Caco-2 (cell line): ENCODE results near the gene REM2. TPM values are rescaled to one million over a fixed set of nuclear protein-coding genes. Genes with fewer than 3 reads are reported as not detected.

ENCODE experiments used
- BruUV-seq: library from RNA; stranded (reverse); fragments of 400-500 nt; replicated peaks from 2 replicates; lab custom pipeline; 2021; lab: Mats Ljungman, UMichigan
- CTCF ChIA-PET: fragments of 300-600 bp; sonication (Branson Sonifier 250); formaldehyde crosslinking; loops from one replicate; lab custom pipeline; 2022; ENCODE audit warnings: antibody characterized with exemption; lab: Charles Lee
- POLR2A ChIA-PET: fragments of 300-600 bp; sonication (Branson Sonifier 250); formaldehyde crosslinking; loops from one replicate; lab custom pipeline; 2022; ENCODE audit warnings: antibody characterized with exemption; lab: Charles Lee
- DNase-seq, 2 experiments: peaks; one replicate each; pipeline versions ENCODE4 v3.0.0 to v3.0.0-alpha.2; 2020 to 2022
- H3K27me3 ChIP-seq: replicated peaks from 2 replicates; pipeline ENCODE4 v1.6.0; 2011; ENCODE audit warnings: low read length; ENCODE audit not compliant: control insufficient read depth, insufficient read depth
- H3K36me3 ChIP-seq: 2 replicates; pipeline ENCODE4 v1.5.1; 2011; ENCODE audit warnings: low read length; ENCODE audit not compliant: control insufficient read depth, insufficient read depth
- H3K4me1 ChIP-seq: fragments of 250-450 bp; sonication (Bioruptor Pico); 2 replicates; pipeline ENCODE4 v1.5.1; 2020; ENCODE audit warnings: mild to moderate bottlenecking
- H3K4me3 ChIP-seq: 2 replicates; pipeline ENCODE4 v1.5.1; 2011; ENCODE audit warnings: low read depth, mild to moderate bottlenecking, control low read depth, low read length
- H3K9me3 ChIP-seq: fragments of 250-450 bp; sonication (Bioruptor Pico); 2 replicates; pipeline ENCODE4 v1.5.1; 2020; ENCODE audit warnings: mild to moderate bottlenecking, moderate library complexity
- H3K27ac Mint-ChIP-seq: one replicate; pipeline ENCODE4 v1.8.0; 2022; ENCODE audit warnings: mixed read lengths; ENCODE audit not compliant: unreplicated experiment
- H3K27me3 Mint-ChIP-seq: one replicate; pipeline ENCODE4 v1.8.0; 2022; ENCODE audit warnings: mixed read lengths; ENCODE audit not compliant: insufficient read depth, unreplicated experiment
- H3K36me3 Mint-ChIP-seq: one replicate; pipeline ENCODE4 v1.8.0; 2022; ENCODE audit warnings: mild to moderate bottlenecking, mixed read lengths; ENCODE audit not compliant: insufficient read depth, unreplicated experiment
- H3K4me1 Mint-ChIP-seq: one replicate; pipeline ENCODE4 v1.8.0; 2022; ENCODE audit warnings: low read depth, mixed read lengths; ENCODE audit not compliant: unreplicated experiment
- H3K4me3 Mint-ChIP-seq: one replicate; pipeline ENCODE4 v1.8.0; 2022; ENCODE audit warnings: mild to moderate bottlenecking, moderate library complexity, mixed read lengths; ENCODE audit not compliant: unreplicated experiment
- H3K9me3 Mint-ChIP-seq: one replicate; pipeline ENCODE4 v1.8.0; 2022; ENCODE audit warnings: mixed read lengths; ENCODE audit not compliant: unreplicated experiment
- intact Hi-C: fragments of 100-400 bp; cut with micrococcal nuclease; formaldehyde crosslinking; loops from one replicate; pipeline ENCODE4 v1.10.0; 2022; ENCODE audit not compliant: unreplicated experiment
- total RNA-seq: library from RNA; stranded (reverse); gene quantifications from 2 replicates; pipeline ENCODE4 v1.2.3, GENCODE V29; 2022
- TF ChIP-seq, protein P1 (sequence below), 2 experiments: fragments of 200-600 bp in 1 of 2; IDR thresholded peaks; 1 replicate in 1 of 2; 2 replicates in 1 of 2; pipeline versions ENCODE4 v1.5.1 to v1.8.0; 2011 to 2022; ENCODE audit warnings: antibody characterized with exemption in 1 of 2, control low read depth in 1 of 2, inconsistent platforms in 1 of 2, low read depth in 1 of 2, low read length in 1 of 2, mild to moderate bottlenecking in 1 of 2, moderate library complexity in 1 of 2; ENCODE audit not compliant: insufficient read depth in 1 of 2, severe bottlenecking in 1 of 2, unreplicated experiment in 1 of 2

The REM2 gene
- total RNA-seq, 1 experiment from 2014 or later, result 0.41 TPM

GRCh38 chr14:22843123-22843925, 39.7 kb upstream of the REM2 start:
- Mint-ChIP-seq H3K4me1 (peaks cover 7% of the 10 kb centered on the region), H3K27me3 (no peaks in the 10 kb centered on the region), H3K9me3 (no peaks in the 10 kb centered on the region), H3K4me3 (no peak overlapping the region), H3K27ac (no peak overlapping the region), H3K36me3 (peaks cover 61% of the 10 kb centered on the region)
- no peak for DNase-seq
- CTCF ChIA-PET, result interaction anchor here (1.2 kb wide), 1 partner anchor 20 kb away, joined by 3 read pairs; no protein-coding TSS in a partner anchor
- POLR2A ChIA-PET, result no interaction called here
- Histone ChIP-seq H3K36me3 (peaks cover 10% of the 10 kb centered on the region), H3K4me3 (no peak overlapping the region), H3K9me3 (no peaks in the 10 kb centered on the region), H3K4me1 (peaks cover 9% of the 10 kb centered on the region), H3K27me3 (no peaks in the 10 kb centered on the region)
- TF ChIP-seq, protein P1, sequence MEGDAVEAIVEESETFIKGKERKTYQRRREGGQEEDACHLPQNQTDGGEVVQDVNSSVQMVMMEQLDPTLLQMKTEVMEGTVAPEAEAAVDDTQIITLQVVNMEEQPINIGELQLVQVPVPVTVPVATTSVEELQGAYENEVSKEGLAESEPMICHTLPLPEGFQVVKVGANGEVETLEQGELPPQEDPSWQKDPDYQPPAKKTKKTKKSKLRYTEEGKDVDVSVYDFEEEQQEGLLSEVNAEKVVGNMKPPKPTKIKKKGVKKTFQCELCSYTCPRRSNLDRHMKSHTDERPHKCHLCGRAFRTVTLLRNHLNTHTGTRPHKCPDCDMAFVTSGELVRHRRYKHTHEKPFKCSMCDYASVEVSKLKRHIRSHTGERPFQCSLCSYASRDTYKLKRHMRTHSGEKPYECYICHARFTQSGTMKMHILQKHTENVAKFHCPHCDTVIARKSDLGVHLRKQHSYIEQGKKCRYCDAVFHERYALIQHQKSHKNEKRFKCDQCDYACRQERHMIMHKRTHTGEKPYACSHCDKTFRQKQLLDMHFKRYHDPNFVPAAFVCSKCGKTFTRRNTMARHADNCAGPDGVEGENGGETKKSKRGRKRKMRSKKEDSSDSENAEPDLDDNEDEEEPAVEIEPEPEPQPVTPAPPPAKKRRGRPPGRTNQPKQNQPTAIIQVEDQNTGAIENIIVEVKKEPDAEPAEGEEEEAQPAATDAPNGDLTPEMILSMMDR (IDR thresholded peaks at IDR 0.05; ENCODE audit: insufficient read depth in 1 of 2, low read depth in 1 of 2, low read length in 1 of 2, severe bottlenecking in 1 of 2, unreplicated experiment in 1 of 2), result no peak
- no TSS peak for BruUV-seq
- intact Hi-C loops, result no loop called here

DNA sequence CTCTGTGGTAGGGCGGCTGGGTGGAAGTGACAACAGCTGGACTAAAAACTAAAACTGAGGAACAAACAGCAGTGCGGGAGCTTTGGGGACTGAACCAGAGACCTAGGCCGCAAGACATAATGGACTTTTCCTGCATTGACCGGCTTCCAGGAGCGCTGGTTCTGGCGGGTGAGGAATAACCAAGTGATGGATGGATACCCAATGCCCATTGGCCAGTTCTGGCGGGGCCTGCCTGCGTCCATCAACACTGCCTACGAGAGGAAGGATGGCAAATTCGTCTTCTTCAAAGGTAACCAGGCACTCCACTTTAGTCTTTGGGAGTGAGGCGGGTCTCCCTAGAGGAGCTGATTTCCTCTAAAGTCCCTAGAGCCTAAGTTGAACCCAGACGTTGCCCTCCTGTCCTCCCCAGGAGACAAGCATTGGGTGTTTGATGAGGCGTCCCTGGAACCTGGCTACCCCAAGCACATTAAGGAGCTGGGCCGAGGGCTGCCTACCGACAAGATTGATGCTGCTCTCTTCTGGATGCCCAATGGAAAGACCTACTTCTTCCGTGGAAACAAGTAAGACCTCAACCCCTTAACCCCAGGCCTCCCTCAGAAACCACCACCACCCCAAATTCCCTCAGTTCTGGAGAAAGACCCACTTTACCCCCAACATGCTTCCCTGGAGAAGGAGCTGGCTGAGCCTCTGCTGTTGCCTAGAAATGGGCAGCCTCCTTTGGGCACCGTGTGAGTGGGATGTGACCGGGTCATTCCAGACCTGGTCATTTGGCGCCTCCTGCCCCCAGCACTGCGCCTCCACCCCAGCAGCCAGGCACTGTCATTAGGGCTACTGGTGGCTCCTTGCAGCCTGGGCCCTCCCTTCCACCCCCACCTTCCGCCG, 38.6 kb upstream of the REM2 start:
- DNase-seq, result no peak
- Mint-ChIP-seq H3K4me1 (no peaks in the 10 kb centered on the region), H3K27ac (no peak overlapping the region), H3K36me3 (peaks cover 55% of the 10 kb centered on the region), H3K9me3 (no peaks in the 10 kb centered on the region), H3K27me3 (no peaks in the 10 kb centered on the region), H3K4me3 (no peak overlapping the region)
- no peak overlapping the region for H3K4me3 ChIP-seq
- CTCF ChIA-PET, result interaction anchor here (1.4 kb wide), 1 partner anchor 8 kb away, joined by 4 read pairs; no protein-coding TSS in a partner anchor
- no peaks in the 10 kb centered on the region for H3K9me3 ChIP-seq
- H3K4me1 ChIP-seq, result 0 out of 2 replicates have a peak, but pooled peaks cover under 1% of the 10 kb centered on the region
- POLR2A ChIA-PET, result interaction anchor here (0.5 kb wide), 1 partner anchor 22 kb away, joined by 4 read pairs; no protein-coding TSS in a partner anchor
- H3K36me3 ChIP-seq, result peaks cover 10% of the 10 kb centered on the region
- BruUV-seq, result no TSS peak
- intact Hi-C loops, result no loop called here
- H3K27me3 ChIP-seq, result no peaks in the 10 kb centered on the region
- TF ChIP-seq, protein P1 (IDR thresholded peaks at IDR 0.05; ENCODE audit: insufficient read depth in 1 of 2, low read depth in 1 of 2, low read length in 1 of 2, severe bottlenecking in 1 of 2, unreplicated experiment in 1 of 2), result no peak

- Histone ChIP-seq H3K27me3 (no peaks in the 10 kb centered on the region), H3K9me3 (no peaks in the 10 kb centered on the region), H3K4me1 (no peaks in the 10 kb centered on the region), H3K36me3 (peaks cover 10% of the 10 kb centered on the region), H3K4me3 (no peak overlapping the region)
- H3K4me3 Mint-ChIP-seq, result no peak overlapping the region
- intact Hi-C loops, result no loop called here
- H3K9me3 Mint-ChIP-seq, result no peaks in the 10 kb centered on the region
- DNase-seq, result no peak
- CTCF ChIA-PET, result interaction anchor here (1.4 kb wide), 1 partner anchor 8 kb away, joined by 4 read pairs; no protein-coding TSS in a partner anchor
- H3K36me3 Mint-ChIP-seq, result peaks cover 53% of the 10 kb centered on the region
- no peaks in the 10 kb centered on the region for H3K27me3 Mint-ChIP-seq
- H3K27ac Mint-ChIP-seq, result no peak overlapping the region
- no TSS peak for BruUV-seq
- TF ChIP-seq, protein P1 (IDR thresholded peaks at IDR 0.05; ENCODE audit: insufficient read depth in 1 of 2, low read depth in 1 of 2, low read length in 1 of 2, severe bottlenecking in 1 of 2, unreplicated experiment in 1 of 2), result no peak
- H3K4me1 Mint-ChIP-seq, result no peaks in the 10 kb centered on the region
- POLR2A ChIA-PET, result interaction anchor here (0.5 kb wide), 1 partner anchor 22 kb away, joined by 4 read pairs; no protein-coding TSS in a partner anchor
These were observed 38.0 kb upstream of the REM2 start for GRCh38 chr14:22845103-22845394.
